GM12878 (cell line): Measurements from ENCODE around the gene DNAH9. TPM values are rescaled to one million over a fixed set of nuclear protein-coding genes. Genes with fewer than 3 reads are reported as not detected.

Source experiments
- ATAC-seq: fragments of 200-7000 bp; cut with Tn5 transposase; 3 replicates; pipeline ENCODE4 v1.9.1; 2020; ENCODE audit warnings: mild to moderate bottlenecking, moderate library complexity
- BruUV-seq: library from RNA; stranded (reverse); fragments of 400-500 nt; replicated peaks from 2 replicates; lab custom pipeline; 2021; lab: Mats Ljungman, UMichigan
- CTCF ChIA-PET: fragments of 300-600 bp; sonication (Branson Sonifier 250); formaldehyde crosslinking; extraction: SDS; loops from one replicate; lab custom pipeline; 2021; ENCODE audit warnings: inconsistent platforms; lab: Yijun Ruan, JAX
- POLR2A ChIA-PET: fragments of 350-600 bp; formaldehyde crosslinking; extraction: SDS; loops from one replicate; lab custom pipeline; 2021; ENCODE audit warnings: inconsistent platforms; lab: Charles Lee
- RAD21 ChIA-PET: fragments of 300-600 bp; sonication (Branson Sonifier 250); formaldehyde crosslinking; loops from one replicate; lab custom pipeline; 2023; ENCODE audit warnings: antibody characterized with exemption; ENCODE audit not compliant: unreplicated experiment; lab: Charles Lee
- SMC1A ChIA-PET: fragments of 300-600 bp; sonication (Branson Sonifier 250); formaldehyde crosslinking; loops from one replicate; lab custom pipeline; 2023; ENCODE audit not compliant: unreplicated experiment, uncharacterized antibody; lab: Charles Lee
- DNase-seq: peaks from one replicate; pipeline ENCODE4 v3.0.0-alpha.2; 2011; ENCODE audit warnings: low read depth, low spot score
- FAIRE-seq: peaks from 3 replicates; lab custom pipeline; 2011; peaks lifted over from hg19 to GRCh38; lab: Jason Lieb, UNC
- H2AFZ ChIP-seq: 2 replicates; pipeline ENCODE4 v1.6.0; 2011; ENCODE audit warnings: low read depth, low read length, control low read depth; ENCODE audit not compliant: control insufficient read depth
- H3K27ac ChIP-seq: 2 replicates; pipeline ENCODE4 v1.5.1; 2011; ENCODE audit warnings: control low read depth; ENCODE audit not compliant: control insufficient read depth, insufficient read depth
- H3K27me3 ChIP-seq, 2 experiments: replicated peaks in 1 of 2; 2 replicates each; pipeline versions ENCODE4 v1.6.0 to v1.6.1; 2011; ENCODE audit warnings: low read length in 1 of 2; ENCODE audit not compliant: control insufficient read depth in 2 of 2, insufficient read depth in 2 of 2
- H3K36me3 ChIP-seq, 2 experiments: 2 replicates each; pipeline ENCODE4 v1.5.1; 2011; ENCODE audit warnings: low read length in 1 of 2; ENCODE audit not compliant: control insufficient read depth in 2 of 2, insufficient read depth in 2 of 2
- H3K4me1 ChIP-seq: 2 replicates; pipeline ENCODE4 v1.6.1; 2011; ENCODE audit warnings: mild to moderate bottlenecking, low read length, moderate library complexity, mixed read lengths; ENCODE audit not compliant: control insufficient read depth, insufficient read depth
- H3K4me2 ChIP-seq: 2 replicates; pipeline ENCODE4 v1.6.0; 2011; ENCODE audit warnings: control low read depth; ENCODE audit not compliant: control insufficient read depth, insufficient read depth
- H3K4me3 ChIP-seq: fragments of 200-600 bp; sonication (generic); 2 replicates; pipeline ENCODE4 v1.5.1; 2016
- H3K79me2 ChIP-seq: 2 replicates; pipeline ENCODE4 v1.6.0; 2011; ENCODE audit warnings: low read length; ENCODE audit not compliant: control insufficient read depth, insufficient read depth
- H3K9ac ChIP-seq: 2 replicates; pipeline ENCODE4 v1.8.0; 2011; ENCODE audit warnings: low read length, control low read depth, mixed read lengths; ENCODE audit not compliant: control insufficient read depth, insufficient read depth
- H3K9me3 ChIP-seq: replicated peaks from 3 replicates; pipeline ENCODE4 v1.5.1; 2011; ENCODE audit warnings: mild to moderate bottlenecking, low read length; ENCODE audit not compliant: control insufficient read depth, insufficient read depth
- H4K20me1 ChIP-seq: 2 replicates; pipeline ENCODE4 v1.6.0; 2011; ENCODE audit not compliant: control insufficient read depth, insufficient read depth
- BACH1 ChIP-seq: fragments of 450-650 bp; IDR thresholded peaks from 2 replicates; pipeline ENCODE4 v1.6.1; 2017; ENCODE audit warnings: mild to moderate bottlenecking, borderline replicate concordance
- BMI1 ChIP-seq: fragments of 450-650 bp; IDR thresholded peaks from 2 replicates; pipeline ENCODE4 v1.6.1; 2016; ENCODE audit warnings: mild to moderate bottlenecking, moderate library complexity, borderline replicate concordance
- LARP7 ChIP-seq: fragments of 450-650 bp; IDR thresholded peaks from 2 replicates; pipeline ENCODE4 v1.6.1; 2017; ENCODE audit warnings: mild to moderate bottlenecking
- RB1 ChIP-seq: fragments of 450-650 bp; formaldehyde crosslinking; IDR thresholded peaks from 2 replicates; pipeline ENCODE4 v1.6.1; 2017; ENCODE audit warnings: mild to moderate bottlenecking, borderline replicate concordance
- SUZ12 ChIP-seq: fragments of 200-600 bp; sonication (generic); IDR thresholded peaks from one replicate; pipeline ENCODE4 v1.6.1; 2018; ENCODE audit warnings: antibody characterized with exemption, mild to moderate bottlenecking; ENCODE audit not compliant: unreplicated experiment
- TAF1 ChIP-seq: IDR thresholded peaks from 2 replicates; pipeline ENCODE4 v1.6.1; 2011; ENCODE audit warnings: mild to moderate bottlenecking, low read depth, low read length, borderline replicate concordance
- ZNF207 ChIP-seq: fragments of 450-650 bp; IDR thresholded peaks from 2 replicates; pipeline ENCODE4 v1.6.1; 2014; ENCODE audit warnings: antibody characterized with exemption, mild to moderate bottlenecking, borderline replicate concordance
- WGBS: methylation state at CpG from one replicate; pipeline ENCODE4 v1.1.6; 2016; ENCODE audit warnings: low lambda C conversion rate; ENCODE audit not compliant: insufficient replicate concordance, insufficient coverage; ENCODE audit errors: missing lambda C conversion rate; 5-methylcytosine and 5-hydroxymethylcytosine counted together
- in situ Hi-C: fragments of 300-500 bp; cut with MboI; formaldehyde crosslinking; loops from 9 replicates; pipeline ENCODE4 v1.14.3; 2018; ENCODE audit warnings: mixed read lengths
- intact Hi-C: fragments of 100-400 bp; cut with micrococcal nuclease; formaldehyde crosslinking; loops from one replicate; pipeline ENCODE4 v1.14.2; 2022; ENCODE audit not compliant: unreplicated experiment
- polyA plus RNA-seq, 11 experiments: library from polyadenylated mRNA; depleted of rRNA in 4 of 11; unstranded in 6 of 11; stranded (reverse) in 5 of 11; fragments of >200 nt; fragmentation: Nextera tagmentation in 4 of 11; fragmentation: Illumina TruSeq in 1 of 11; extraction: Ambion mirVana in 4 of 11; extraction: Trizol in 1 of 11; gene quantifications; 1 replicate in 1 of 11; 2 replicates in 10 of 11; pipeline versions ENCODE4 v1.2.1 to v1.2.3, GENCODE V29; 2011 to 2016; ENCODE audit warnings: inconsistent platforms in 2 of 11, missing spikeins in 2 of 11, low read depth in 1 of 11
- total RNA-seq, 4 experiments: library from RNA; depleted of rRNA in 3 of 4; stranded (reverse); fragments of >200 nt in 3 of 4; fragmentation: Illumina TruSeq in 1 of 4; extraction: Trizol in 1 of 4; gene quantifications; 2 replicates each; pipeline versions ENCODE4 v1.2.1 to v1.2.3, GENCODE V29; 2013 to 2021
- TF ChIP-seq, protein P1 (sequence below): IDR thresholded peaks from 2 replicates; pipeline ENCODE4 v1.6.1; 2011; ENCODE audit warnings: mild to moderate bottlenecking, low read depth, low read length, moderate library complexity; ENCODE audit not compliant: insufficient replicate concordance

The DNAH9 gene
- total and polyA plus RNA-seq, 10 of the 15 experiments (the other 5 are each of a cell fraction or from before 2014, with no cell fraction given) = 0.10 to 0.40 (median 0.19) TPM; not detected in 7

DNA sequence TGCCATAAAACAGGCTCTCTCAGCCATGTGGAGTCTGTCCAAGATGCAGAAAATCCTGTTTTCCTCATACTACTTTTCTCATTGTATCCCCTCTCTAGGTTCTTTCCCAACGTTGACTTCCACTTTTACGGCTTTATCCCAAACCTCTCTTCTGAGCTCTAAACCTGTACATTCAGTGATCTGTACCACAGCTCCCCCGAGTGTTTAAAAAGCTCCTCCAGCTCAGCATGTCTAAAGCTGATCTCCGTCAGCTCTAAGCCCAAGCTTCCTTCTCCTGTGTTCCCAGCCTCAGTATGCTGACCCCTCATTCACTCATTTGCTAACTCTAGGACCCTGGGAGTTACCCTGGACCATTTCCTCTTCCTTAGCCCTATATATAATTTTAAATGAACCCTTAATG is 144.6 kb downstream of the DNAH9 start:
- in situ Hi-C loops = no loop called here
- no peak for DNase-seq
- no peaks in the 10 kb centered on the region for H3K27me3 ChIP-seq
- H3K9ac ChIP-seq = no peak overlapping the region
- TF ChIP-seq BACH1 (no peak), RB1 (no peak), SUZ12 (no peak), LARP7 (no peak), ZNF207 (no peak), TAF1 (no peak), BMI1 (no peak)
- TF ChIP-seq, protein P1, sequence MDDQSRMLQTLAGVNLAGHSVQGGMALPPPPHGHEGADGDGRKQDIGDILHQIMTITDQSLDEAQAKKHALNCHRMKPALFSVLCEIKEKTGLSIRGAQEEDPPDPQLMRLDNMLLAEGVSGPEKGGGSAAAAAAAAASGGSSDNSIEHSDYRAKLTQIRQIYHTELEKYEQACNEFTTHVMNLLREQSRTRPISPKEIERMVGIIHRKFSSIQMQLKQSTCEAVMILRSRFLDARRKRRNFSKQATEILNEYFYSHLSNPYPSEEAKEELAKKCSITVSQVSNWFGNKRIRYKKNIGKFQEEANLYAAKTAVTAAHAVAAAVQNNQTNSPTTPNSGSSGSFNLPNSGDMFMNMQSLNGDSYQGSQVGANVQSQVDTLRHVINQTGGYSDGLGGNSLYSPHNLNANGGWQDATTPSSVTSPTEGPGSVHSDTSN = no peak
- TF ChIP-seq, all 136 proteins: peak for 0
- Histone ChIP-seq H3K4me1 (no peaks in the 10 kb centered on the region), H3K4me3 (no peak overlapping the region), H3K79me2 (no peaks in the 10 kb centered on the region), H2AFZ (no peak overlapping the region), H3K36me3 (no peaks in the 10 kb centered on the region), H4K20me1 (no peaks in the 10 kb centered on the region), H3K9me3 (no peaks in the 10 kb centered on the region), H3K4me2 (no peak overlapping the region), H3K27ac (no peak overlapping the region)
- ChIA-PET POLR2A (no interaction called here), CTCF (no interaction called here), RAD21 (no interaction called here), SMC1A (no interaction called here)
- intact Hi-C loops = no loop called here
- ATAC-seq (no peak), FAIRE-seq (no peak)
- BruUV-seq = no TSS peak
- 33% methylated on average over 4 of the region's 4 CpGs for WGBS
